Thyroid gland (tissue), 4 donors: ENCODE data around the gene ARHGAP15.

Source experiments
- CTCF ChIP-seq, 6 experiments: fragments of 200-600 bp in 3 of 6; fragments of 450-650 bp in 3 of 6; sonication (generic) in 3 of 6; IDR thresholded peaks; one replicate each; pipeline ENCODE4 v1.5.1; 2016 to 2019; ENCODE audit warnings: antibody characterized with exemption in 6 of 6, mild to moderate bottlenecking in 2 of 6, inconsistent platforms in 1 of 6, moderate library complexity in 1 of 6
- POLR2A ChIP-seq, 2 donors: fragments of 450-650 bp; IDR thresholded peaks; one replicate each; pipeline ENCODE4 v1.6.1; 2017; ENCODE audit warnings: antibody characterized with exemption in 2 of 2, mild to moderate bottlenecking in 2 of 2, moderate library complexity in 1 of 2

- TF ChIP-seq CTCF (IDR thresholded peaks at IDR 0.05) (no peak), POLR2A (IDR thresholded peaks at IDR 0.05) (no peak)
Observed at GRCh38 chr2:143550500-143550899, 421.3 kb downstream of the ARHGAP15 start.
